ENCODE results near the gene PRDM15. TPM values are rescaled to one million over a fixed set of nuclear protein-coding genes. Genes with fewer than 3 reads are reported as not detected.

The PRDM15 gene
- total RNA-seq, 1 donor from 2014 or later: 13.6 TPM

DNA sequence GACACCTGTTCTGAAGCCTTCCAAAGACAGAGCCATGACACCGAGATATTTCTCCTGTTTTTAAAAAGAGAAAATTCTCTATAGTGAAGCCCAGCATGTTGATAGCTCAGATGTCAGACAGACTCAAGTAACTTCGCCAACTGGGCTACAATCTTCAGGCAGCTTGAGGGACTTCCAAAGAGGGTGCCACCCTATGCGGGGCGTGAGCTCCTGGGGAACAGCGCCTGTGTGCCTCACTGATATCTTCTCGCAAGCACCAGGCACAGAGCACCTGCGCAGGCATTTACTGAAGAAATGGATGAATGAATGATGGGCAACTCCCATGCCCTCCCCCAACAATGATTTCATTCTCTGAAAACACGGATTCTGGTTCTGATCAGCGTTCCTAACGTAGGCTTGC is 129.9 kb downstream of the PRDM15 start:
- CTCF ChIA-PET: no interaction called here
- H3K4me1 Mint-ChIP-seq: no peaks in the 10 kb centered on the region
- H3K4me3 Mint-ChIP-seq: no peak overlapping the region

More for the DNA sequence above, 129.9 kb downstream of the PRDM15 start:
- Mint-ChIP-seq H3K27ac (no peak overlapping the region), H3K27me3 (no peaks in the 10 kb centered on the region), H3K9me3 (no peaks in the 10 kb centered on the region), H3K36me3 (ENCODE audit: low read depth) (no peaks in the 10 kb centered on the region)
- POLR2A ChIA-PET: no interaction called here
- intact Hi-C loops (cut with micrococcal nuclease): no loop called here
- TF ChIP-seq, protein P1, sequence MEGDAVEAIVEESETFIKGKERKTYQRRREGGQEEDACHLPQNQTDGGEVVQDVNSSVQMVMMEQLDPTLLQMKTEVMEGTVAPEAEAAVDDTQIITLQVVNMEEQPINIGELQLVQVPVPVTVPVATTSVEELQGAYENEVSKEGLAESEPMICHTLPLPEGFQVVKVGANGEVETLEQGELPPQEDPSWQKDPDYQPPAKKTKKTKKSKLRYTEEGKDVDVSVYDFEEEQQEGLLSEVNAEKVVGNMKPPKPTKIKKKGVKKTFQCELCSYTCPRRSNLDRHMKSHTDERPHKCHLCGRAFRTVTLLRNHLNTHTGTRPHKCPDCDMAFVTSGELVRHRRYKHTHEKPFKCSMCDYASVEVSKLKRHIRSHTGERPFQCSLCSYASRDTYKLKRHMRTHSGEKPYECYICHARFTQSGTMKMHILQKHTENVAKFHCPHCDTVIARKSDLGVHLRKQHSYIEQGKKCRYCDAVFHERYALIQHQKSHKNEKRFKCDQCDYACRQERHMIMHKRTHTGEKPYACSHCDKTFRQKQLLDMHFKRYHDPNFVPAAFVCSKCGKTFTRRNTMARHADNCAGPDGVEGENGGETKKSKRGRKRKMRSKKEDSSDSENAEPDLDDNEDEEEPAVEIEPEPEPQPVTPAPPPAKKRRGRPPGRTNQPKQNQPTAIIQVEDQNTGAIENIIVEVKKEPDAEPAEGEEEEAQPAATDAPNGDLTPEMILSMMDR (IDR thresholded peaks at IDR 0.05): no peak
- DNase-seq (no peak), ATAC-seq (ENCODE audit: low read depth) (no peak)

Other genes starting within 250 kb of the PRDM15 start
- gene RIPK4, start 112.3 kb downstream of the PRDM15 start, total RNA-seq: 0.07 TPM in 1 of 2 replicates, not detected in the other
- gene C2CD2, start 74.7 kb upstream of the PRDM15 start, total RNA-seq: 6.7 TPM in 2 replicates
- gene ZBTB21, start 131.0 kb upstream of the PRDM15 start, total RNA-seq: 24.2 and 25.4 TPM in 2 replicates
- 0.04 TPM in 1 of 2 replicates, not detected in the other for gene UMODL1, start 192.0 kb upstream of the PRDM15 start, total RNA-seq